Testis (tissue), 2 donors: ENCODE measurements around the gene MYH13.

Experiments
- POLR2A ChIP-seq: fragments of 450-650 bp; IDR thresholded peaks from one replicate; pipeline ENCODE4 v1.6.1; 2017; ENCODE audit warnings: antibody characterized with exemption, mild to moderate bottlenecking, moderate library complexity
- TF ChIP-seq, protein P1 (sequence below), 3 experiments: fragments of 450-650 bp in 2 of 3; fragments of 200-600 bp in 1 of 3; sonication (generic) in 1 of 3; IDR thresholded peaks; one replicate each; pipeline ENCODE4 v1.5.1; 2016 to 2019; ENCODE audit warnings: antibody characterized with exemption in 3 of 3, mild to moderate bottlenecking in 2 of 3, moderate library complexity in 1 of 3

DNA sequence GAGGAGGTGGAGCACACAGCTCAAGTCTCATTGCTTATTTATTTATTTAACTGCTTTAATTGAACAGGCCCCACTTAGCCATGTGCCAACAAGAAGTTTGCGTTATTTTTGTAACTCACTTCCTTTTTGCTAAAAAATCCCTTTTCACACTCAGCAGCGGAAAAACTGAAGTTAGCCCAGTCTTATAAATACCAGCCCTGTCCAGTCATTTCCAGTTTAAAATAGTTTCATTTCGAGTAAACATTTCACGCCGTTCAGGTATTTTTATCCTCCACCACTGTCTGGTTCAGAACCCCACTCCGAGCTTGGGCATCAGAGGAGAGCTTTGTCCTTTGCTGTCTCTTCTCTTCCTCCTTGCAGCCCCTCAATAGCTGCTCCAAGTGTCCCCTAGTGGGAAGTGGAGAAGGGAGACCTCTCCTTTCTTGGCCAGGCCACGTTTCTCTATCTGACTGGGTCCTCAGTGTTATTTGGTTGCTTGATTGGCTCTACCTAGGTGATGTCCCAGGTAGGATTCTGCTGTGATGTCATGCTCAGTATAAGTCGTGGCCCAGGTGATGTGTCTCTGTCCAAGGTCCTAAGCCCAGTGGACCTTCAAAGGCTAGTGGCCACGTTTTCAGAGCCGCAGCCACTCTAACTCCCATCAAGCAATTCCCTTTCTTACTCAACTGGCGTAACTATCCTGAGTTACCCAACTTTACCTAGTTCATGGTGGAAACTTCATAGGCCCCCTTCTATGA lies 121.4 kb downstream of the MYH13 start:
- TF ChIP-seq, protein P1, sequence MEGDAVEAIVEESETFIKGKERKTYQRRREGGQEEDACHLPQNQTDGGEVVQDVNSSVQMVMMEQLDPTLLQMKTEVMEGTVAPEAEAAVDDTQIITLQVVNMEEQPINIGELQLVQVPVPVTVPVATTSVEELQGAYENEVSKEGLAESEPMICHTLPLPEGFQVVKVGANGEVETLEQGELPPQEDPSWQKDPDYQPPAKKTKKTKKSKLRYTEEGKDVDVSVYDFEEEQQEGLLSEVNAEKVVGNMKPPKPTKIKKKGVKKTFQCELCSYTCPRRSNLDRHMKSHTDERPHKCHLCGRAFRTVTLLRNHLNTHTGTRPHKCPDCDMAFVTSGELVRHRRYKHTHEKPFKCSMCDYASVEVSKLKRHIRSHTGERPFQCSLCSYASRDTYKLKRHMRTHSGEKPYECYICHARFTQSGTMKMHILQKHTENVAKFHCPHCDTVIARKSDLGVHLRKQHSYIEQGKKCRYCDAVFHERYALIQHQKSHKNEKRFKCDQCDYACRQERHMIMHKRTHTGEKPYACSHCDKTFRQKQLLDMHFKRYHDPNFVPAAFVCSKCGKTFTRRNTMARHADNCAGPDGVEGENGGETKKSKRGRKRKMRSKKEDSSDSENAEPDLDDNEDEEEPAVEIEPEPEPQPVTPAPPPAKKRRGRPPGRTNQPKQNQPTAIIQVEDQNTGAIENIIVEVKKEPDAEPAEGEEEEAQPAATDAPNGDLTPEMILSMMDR (IDR thresholded peaks at IDR 0.05) = no peak
- TF ChIP-seq POLR2A = no peak
